Measurements from ENCODE around the gene LEF1. TPM values are rescaled to one million over a fixed set of nuclear protein-coding genes. Genes with fewer than 3 reads are reported as not detected.

The LEF1 gene
- total RNA-seq, 1 donor from 2014 or later, result 12.5 TPM

DNA sequence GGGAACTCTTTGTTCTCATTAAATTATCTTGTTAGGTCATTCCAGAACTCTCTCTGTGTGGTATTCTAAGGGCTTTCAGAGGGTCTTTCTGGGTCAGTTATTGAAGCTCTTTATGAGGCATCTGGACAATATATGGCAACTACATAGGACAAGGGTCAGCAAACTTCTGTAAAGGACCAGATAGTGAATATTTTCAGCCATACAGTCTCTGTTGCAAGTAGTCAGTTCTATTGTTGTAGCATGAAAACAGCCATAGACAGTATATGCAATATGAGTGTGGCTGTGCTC lies 143.9 kb downstream of the LEF1 start:
- intact Hi-C loops (cut with DNase I), result no loop called here
- Histone ChIP-seq H3K9me3 (no peaks in the 10 kb centered on the region), H3K36me3 (peaks cover 0 to 64% of the 10 kb centered on the region in 2 donors), H3K4me3 (no peak overlapping the region), H3K27ac (no peak overlapping the region), H3K27me3 (no peaks in the 10 kb centered on the region), H3K4me1 (no peaks in the 10 kb centered on the region)
- DNase-seq (ENCODE audit: extremely low spot score in 2 of 2), result no peak
- no peak for TF ChIP-seq POLR2AphosphoS5 (IDR thresholded peaks at IDR 0.05; ENCODE audit: insufficient read depth in 1 of 2, low read depth in 1 of 2)
- TF ChIP-seq, protein P1, sequence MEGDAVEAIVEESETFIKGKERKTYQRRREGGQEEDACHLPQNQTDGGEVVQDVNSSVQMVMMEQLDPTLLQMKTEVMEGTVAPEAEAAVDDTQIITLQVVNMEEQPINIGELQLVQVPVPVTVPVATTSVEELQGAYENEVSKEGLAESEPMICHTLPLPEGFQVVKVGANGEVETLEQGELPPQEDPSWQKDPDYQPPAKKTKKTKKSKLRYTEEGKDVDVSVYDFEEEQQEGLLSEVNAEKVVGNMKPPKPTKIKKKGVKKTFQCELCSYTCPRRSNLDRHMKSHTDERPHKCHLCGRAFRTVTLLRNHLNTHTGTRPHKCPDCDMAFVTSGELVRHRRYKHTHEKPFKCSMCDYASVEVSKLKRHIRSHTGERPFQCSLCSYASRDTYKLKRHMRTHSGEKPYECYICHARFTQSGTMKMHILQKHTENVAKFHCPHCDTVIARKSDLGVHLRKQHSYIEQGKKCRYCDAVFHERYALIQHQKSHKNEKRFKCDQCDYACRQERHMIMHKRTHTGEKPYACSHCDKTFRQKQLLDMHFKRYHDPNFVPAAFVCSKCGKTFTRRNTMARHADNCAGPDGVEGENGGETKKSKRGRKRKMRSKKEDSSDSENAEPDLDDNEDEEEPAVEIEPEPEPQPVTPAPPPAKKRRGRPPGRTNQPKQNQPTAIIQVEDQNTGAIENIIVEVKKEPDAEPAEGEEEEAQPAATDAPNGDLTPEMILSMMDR (IDR thresholded peaks at IDR 0.05), result no peak
- TF ChIP-seq POLR2A (IDR thresholded peaks at IDR 0.05), result no peak

DNA sequence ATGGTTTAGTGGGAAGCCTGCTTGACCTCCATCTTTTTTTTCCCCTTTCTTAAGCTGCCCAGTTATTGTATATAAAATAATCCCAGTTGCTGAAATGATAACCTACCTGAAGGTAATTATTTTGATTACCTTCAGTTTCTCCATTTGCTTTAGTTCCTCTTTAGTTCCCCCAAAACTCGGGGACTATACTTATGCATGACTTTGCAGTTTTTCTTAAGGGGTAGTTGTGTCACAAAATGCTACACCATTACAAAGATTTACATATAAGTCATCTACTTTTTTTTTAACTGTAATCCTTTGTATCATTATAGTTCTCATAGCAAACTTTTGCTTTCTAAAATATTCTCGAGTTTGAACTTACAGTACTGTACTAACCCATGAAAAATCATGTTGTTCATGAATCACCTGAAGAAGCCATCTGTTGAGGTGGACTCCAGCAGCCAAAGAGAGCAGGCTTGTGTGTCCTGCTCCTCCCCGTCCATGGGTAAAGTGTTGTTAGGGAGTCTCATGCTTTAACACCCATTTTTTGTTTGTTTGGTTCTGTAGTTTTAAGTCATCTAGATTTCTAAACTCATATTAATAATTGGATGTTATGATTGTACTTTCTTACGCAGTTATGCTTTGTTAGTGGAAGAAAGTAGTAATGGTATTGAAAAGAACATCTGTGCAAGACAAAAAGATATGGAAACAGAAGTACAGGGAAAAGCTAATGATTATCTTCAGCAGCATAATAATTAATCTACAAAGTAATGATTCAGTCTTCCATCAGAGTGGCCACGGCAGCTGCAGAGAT lies 144.5 kb downstream of the LEF1 start:
- no peak for DNase-seq (ENCODE audit: extremely low spot score in 2 of 2)
- no peaks in the 10 kb centered on the region for H3K9me3 ChIP-seq
- no peak overlapping the region for H3K4me3 ChIP-seq
- intact Hi-C loops (cut with DNase I), result no loop called here
- no peaks in the 10 kb centered on the region for H3K4me1 ChIP-seq
- peaks cover 0 to 67% of the 10 kb centered on the region in 2 donors for H3K36me3 ChIP-seq
- TF ChIP-seq POLR2A (IDR thresholded peaks at IDR 0.05) (no peak), POLR2AphosphoS5 (IDR thresholded peaks at IDR 0.05; ENCODE audit: insufficient read depth in 1 of 2, low read depth in 1 of 2) (no peak)
- TF ChIP-seq, protein P1 (IDR thresholded peaks at IDR 0.05), result no peak
- no peaks in the 10 kb centered on the region for H3K27me3 ChIP-seq
- H3K27ac ChIP-seq, result no peak overlapping the region

DNA sequence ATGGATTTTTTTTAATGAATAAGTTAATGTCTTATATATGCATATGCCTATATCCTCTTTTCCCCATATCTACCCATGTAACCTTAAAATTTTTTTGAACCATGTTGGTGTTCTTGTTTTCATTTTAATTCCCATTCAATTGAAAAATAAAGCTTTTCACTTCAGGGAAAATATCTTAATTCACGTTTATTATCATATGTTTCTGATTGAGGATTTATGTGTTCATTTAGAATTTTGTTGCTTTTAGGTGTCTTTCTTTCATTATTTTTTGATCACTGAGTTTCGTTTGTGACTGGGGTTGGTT lies 149.9 kb downstream of the LEF1 start:
- no peak overlapping the region for H3K4me3 ChIP-seq
- no peaks in the 10 kb centered on the region for H3K4me1 ChIP-seq
- H3K9me3 ChIP-seq, result no peaks in the 10 kb centered on the region
- intact Hi-C loops (cut with DNase I), result no loop called here
- TF ChIP-seq, protein P1 (IDR thresholded peaks at IDR 0.05), result no peak
- no peak for TF ChIP-seq POLR2AphosphoS5 (IDR thresholded peaks at IDR 0.05; ENCODE audit: insufficient read depth in 1 of 2, low read depth in 1 of 2)
- TF ChIP-seq POLR2A (IDR thresholded peaks at IDR 0.05), result no peak
- DNase-seq (ENCODE audit: extremely low spot score in 2 of 2), result no peak
- H3K27me3 ChIP-seq, result no peaks in the 10 kb centered on the region
- peaks cover 0 to 48% of the 10 kb centered on the region in 2 donors for H3K36me3 ChIP-seq
- no peak overlapping the region for H3K27ac ChIP-seq

DNA sequence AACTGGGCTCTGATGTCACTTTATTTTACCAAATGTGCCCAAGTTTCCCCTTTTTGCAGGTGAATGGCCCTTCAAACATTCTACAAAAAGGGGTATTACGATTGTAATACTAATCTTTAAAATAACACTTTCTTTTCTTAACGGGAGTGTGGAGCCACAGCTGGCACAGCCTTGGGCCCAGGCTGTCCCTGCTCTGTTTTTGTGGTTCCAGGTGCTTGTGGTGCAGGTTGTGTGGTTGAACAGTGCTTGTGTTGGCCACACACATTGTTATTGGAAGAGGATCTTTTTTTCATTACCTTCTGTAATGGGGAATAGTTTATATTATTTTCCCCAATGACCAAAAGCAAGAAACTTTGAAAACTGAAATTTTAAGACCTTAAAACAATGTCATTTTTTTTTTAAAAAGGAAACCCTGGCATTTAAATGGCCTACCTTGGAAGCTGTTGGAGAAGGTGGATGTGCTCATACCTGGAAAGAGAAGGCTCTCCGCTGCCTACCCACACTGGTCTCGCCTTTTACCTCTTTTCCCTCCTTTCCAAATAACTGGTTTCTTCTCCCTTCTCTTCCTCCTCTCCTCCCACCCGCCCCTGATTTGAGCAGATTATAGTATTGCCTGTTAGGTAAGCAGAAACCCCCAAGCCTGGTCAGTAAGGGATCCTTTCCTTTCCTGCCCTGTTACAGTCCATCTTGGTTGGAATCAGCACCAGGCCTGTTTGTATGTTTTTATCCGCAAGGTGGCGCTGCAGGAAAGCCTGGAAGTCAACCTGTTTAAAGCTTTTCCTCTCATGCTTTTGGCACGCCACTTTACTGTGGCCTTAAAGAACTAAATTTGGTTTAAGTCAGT lies 150.5 kb downstream of the LEF1 start:
- DNase-seq (ENCODE audit: extremely low spot score in 2 of 2), result no peak
- intact Hi-C loops (cut with DNase I), result no loop called here
- TF ChIP-seq POLR2A (IDR thresholded peaks at IDR 0.05), result no peak
- TF ChIP-seq, protein P1 (IDR thresholded peaks at IDR 0.05), result peak; percentile 54 to 69 (median 67)
- TF ChIP-seq POLR2AphosphoS5 (IDR thresholded peaks at IDR 0.05; ENCODE audit: insufficient read depth in 1 of 2, low read depth in 1 of 2), result peak in 1 of 2 donors; percentile 38
- Histone ChIP-seq H3K4me1 (no peaks in the 10 kb centered on the region), H3K9me3 (no peaks in the 10 kb centered on the region), H3K36me3 (peaks cover 0 to 42% of the 10 kb centered on the region in 2 donors), H3K27me3 (no peaks in the 10 kb centered on the region), H3K4me3 (no peak overlapping the region), H3K27ac (no peak overlapping the region)

DNA sequence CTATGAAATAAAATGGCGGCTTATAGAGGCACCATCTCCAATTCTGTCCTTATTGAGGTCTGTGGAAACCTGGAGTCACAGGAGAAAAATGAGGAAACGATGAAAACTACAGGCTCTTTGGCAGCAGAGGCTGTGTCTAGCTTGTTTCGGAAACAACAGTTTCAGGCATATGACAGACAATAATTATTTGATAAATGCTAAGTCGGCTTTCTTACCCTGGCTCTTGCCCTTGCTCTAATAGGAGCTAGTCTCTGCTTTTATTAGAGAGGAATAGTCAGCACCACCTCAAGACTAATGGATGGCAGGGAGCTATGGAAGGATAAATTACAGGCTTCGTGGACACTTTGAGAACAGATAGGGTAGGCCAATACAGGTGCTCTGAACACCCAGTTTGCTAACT lies 154.8 kb downstream of the LEF1 start:
- H3K9me3 ChIP-seq, result no peaks in the 10 kb centered on the region
- no peaks in the 10 kb centered on the region for H3K4me1 ChIP-seq
- DNase-seq (ENCODE audit: extremely low spot score in 2 of 2), result no peak
- no peak overlapping the region for H3K27ac ChIP-seq
- TF ChIP-seq, protein P1 (IDR thresholded peaks at IDR 0.05), result no peak
- TF ChIP-seq POLR2A (IDR thresholded peaks at IDR 0.05), result no peak
- intact Hi-C loops (cut with DNase I), result no loop called here
- peaks cover 0 to 34% of the 10 kb centered on the region in 2 donors for H3K36me3 ChIP-seq
- no peak overlapping the region for H3K4me3 ChIP-seq
- H3K27me3 ChIP-seq, result no peaks in the 10 kb centered on the region
